ENCODE data around the gene PCDHGA5.
"Not testable (repeated sequence)": the region's sequence is repeated elsewhere in the genome, so short reads cannot be mapped to it uniquely, and the experiment has no call there.

The PCDHGA5 gene

DNA sequence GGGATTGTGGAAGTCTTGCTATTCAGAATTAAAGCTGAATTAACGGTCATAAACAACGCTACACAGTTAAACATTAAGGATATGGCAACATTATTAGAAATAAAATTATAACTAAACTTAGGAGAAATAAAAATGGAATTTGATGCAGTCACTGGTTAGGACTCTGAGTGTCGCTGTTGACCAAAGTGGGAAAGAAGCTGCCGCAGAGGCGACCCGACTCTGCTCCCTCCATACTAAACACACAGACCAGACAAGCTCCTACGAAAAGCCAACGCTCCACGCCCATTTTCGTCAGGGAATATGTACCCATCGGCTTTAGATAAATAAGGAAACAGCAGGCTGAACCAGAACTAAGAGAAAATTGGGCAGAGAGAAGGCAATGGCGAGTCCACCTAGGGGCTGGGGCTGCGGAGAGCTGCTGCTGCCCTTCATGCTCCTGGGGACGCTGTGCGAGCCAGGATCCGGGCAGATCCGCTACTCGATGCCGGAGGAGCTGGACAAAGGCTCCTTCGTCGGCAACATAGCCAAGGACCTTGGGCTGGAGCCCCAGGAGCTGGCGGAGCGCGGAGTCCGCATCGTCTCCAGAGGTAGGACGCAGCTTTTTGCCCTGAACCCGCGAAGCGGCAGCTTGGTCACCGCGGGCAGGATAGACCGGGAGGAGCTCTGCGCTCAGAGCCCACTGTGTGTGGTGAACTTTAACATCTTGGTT, at the start of gene PCDHGA5:
Gene PCDHGA5 (plus strand): TSS at position 211 of the 709 bp plus-strand sequence. CDS start 169 bp downstream, at position 380.
- no peak for DNase-seq

DNA sequence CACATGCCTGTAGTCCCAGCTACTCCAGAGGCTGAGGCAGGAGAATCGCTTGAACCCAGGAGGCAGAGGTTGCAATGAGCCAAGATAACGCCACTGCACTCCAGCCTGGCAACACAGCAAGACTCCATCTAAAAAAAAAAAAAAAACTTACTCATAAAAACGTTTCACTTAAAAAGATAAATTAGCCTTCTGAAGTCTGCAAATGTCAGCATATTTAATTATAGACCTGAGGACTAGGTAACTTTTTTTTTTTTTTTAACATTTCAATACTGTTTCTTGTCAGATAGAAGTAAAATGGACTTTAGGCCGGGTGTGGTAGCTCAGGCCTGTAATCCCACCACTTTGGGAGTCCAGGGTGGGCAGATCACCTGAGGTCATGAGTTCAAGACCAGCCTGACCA, 47.0 kb upstream of the PCDHGA5 start:
- not testable (repeated sequence) for DNase-seq

DNA sequence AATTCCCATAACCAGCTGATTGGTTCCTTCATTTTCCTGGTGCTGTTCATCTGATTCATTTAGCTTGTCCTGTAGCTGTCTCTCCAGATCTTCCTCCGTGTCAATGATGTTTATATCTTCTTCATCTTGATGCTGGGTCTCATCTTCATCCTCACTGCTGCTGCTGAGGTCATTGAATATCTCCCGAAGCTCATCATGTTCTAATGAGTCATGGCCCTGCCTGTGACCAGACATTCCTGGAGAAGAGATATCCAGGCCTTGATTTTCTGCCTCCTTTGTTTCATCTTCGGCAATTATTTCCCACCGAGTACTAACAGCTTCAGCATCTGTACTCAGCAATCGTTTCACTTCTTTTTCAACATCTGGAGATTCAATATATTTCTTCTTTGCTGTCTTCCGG, 44.8 kb upstream of the PCDHGA5 start:
- DNase-seq: no peak

DNA sequence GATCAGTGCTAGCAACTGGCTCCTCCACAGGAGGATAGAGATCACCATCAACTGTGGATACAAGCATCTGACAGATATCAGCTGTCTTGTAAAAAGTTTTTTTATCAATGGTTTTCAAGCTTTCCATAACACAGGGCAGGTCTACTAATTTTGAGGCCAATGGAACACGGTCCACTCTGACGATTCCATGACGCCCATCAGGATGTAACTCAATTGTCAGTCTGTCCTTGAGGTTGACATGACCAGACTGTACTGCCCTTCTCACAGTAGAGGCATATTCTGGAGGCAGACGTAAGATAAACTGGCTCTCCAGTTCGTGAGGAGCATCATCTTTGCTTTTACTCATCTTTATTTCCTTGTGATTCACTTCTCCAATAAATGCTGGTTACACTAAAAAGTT, 44.3 kb upstream of the PCDHGA5 start:
- no peak for DNase-seq

DNA sequence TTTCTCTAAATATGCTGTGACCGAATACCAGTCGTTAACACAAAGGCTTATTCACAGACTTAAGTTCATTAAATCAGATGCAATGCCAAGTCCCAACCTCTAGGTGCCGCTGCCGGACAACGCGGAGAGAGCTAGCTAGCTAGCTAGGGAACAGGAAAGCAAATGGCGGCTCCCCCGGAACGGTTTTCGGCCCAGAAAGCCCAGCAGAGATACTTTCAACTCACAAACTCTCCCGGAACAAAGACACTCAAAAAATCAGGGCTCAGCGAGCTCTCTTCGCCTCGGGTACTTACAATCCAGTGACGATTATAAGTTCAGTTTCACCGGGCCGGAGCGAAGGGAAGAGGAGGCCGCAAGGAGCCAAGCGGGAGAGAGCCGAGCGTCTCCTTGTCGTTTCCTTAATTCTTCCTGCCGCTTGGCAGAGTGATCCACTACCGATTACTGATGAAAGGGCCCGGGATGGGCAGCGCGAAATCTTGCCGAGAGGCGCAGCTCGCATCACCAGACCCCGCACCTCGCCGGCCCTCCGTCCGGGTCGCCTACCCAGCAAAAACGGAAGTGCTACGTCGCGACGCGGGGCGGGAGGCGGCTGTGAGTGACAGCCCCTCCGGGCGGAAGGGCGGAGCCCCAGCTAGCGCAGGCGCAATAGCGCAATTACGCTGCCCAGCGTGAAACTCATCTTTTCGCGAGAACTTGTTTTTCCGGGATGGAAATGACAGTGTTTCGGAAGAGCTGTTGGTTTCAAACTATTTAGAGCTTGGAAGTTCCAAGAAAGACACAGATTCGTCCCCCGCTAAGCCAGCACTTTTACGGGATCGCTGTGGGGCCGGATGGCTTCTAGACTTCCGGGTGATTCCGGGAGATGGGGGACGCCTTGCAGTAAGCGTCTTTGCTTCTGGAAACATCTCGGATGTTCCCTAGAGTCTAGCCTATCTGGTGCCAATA, 43.5 kb upstream of the PCDHGA5 start, which contains the start of gene TAF7:
Gene TAF7 (minus strand): TSS at position 560 of the 945 bp plus-strand sequence. CDS start 740 bp downstream, outside the sequence.
- peak; percentile 85 for DNase-seq

DNA sequence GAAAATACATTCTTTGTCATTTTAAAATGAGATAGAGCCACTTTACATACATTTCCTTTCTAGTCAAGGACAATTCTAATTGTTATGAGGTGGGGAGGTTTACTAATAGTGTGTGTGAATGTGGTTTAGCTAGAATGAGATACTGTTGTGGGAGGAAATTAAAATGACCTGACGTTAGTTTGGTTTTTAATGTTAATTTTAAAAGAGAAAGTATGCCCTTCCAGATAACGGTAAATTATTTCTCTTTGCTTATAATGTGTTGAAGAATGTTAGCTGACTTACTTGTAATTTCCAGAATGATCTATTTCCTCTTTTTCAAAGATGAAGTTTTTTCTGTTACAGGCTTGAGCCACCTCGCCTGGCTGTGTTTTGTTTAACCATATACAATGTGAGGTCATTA, 41.7 kb upstream of the PCDHGA5 start:
- no peak for DNase-seq

DNA sequence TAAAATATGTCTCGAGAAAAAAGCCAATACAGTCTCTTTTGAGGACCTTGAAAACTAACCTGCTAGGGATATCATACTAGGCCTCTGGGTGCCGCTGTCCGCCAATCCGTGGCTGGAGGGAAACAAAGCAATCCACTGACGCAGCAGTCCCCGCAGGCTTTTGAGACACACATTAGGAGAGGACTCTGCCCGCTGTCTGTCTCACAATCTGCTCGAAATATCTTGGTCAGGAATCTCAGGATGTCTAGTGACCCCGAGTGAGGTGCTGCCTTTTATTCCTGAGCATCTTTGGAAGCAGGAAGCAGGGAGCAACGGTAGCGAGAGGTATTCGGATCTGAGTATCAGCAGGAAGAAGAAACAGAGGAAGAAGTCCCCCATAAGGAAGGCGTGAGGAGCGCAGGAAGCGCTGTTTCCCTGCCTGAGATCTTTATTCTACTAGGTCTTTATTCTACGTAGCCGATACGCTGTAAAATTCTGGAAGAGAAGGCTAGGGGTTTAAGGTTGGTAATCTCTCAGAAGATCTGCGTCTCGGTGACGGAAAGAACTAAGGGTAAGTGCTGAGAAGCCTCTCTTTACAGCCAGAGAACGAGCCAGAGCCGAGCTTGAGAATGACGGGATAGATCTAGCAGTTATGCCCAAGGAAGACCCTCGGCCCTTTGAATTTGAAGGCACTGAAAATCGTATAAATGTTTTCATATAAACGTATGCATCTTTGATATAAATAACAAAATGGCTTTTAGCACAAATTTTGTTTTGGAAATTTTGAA, 37.7 kb upstream of the PCDHGA5 start:
- peak; percentile 81 for DNase-seq

DNA sequence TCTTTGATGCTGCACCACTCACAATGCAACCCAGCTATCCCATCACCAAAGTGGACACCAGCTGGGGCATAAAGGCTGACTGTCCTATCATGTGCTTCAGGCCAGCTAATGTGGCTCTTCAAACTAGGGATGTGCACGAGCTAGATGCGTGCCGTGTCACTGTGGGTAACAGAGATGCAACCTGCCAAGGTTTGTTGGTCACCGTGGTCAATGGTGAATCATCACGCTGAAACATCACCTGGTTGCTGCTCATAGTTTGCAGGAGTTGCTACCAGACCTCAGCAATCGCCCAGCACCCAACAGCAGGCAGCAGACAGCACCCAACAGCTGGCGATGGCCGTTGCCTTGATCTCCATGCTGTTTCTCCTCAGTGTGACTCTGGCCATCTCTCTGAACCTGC, 35.7 kb upstream of the PCDHGA5 start:
- DNase-seq: no peak

DNA sequence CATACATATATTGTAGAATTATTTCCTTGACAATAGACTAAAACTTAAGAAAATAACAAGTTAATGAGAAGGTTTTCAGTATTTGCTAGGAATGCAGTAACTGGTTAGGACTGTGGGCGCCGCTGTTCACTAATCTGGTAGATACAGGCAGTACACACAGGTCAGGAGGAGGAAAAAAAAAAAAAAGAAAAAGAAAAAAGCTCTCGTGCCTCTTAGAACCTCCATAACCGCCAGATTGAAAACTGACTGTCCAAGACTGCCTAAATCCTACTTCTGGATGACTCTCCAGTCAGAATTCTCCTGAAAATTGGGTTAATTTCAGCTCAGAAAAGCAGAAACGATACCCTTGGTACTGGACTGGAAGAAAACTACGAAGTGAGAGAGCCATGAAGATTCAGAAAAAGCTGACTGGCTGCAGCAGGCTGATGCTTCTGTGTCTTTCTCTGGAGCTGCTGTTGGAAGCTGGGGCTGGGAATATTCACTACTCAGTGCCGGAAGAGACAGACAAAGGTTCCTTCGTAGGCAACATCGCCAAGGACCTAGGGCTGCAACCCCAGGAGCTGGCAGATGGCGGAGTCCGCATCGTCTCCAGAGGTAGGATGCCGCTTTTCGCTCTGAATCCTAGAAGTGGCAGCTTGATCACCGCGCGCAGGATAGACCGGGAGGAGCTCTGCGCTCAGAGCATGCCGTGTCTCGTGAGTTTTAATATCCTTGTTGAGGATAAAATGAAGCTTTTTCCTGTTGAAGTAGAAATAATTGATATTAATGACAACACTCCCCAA, 33.5 kb upstream of the PCDHGA5 start, which contains the start of gene PCDHGA1:
Gene PCDHGA1 (plus strand): TSS at position 216 of the 782 bp plus-strand sequence.
- no peak for DNase-seq

DNA sequence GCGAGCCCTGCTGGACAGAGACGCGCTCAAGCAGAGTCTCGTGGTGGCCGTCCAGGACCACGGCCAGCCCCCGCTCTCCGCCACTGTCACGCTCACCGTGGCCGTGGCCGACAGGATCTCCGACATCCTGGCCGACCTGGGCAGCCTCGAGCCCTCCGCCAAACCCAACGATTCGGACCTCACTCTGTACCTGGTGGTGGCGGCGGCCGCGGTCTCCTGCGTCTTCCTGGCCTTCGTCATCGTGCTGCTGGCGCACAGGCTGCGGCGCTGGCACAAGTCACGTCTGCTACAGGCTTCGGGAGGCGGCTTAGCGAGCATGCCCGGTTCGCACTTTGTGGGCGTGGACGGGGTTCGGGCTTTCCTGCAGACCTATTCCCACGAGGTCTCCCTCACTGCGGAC, 31.4 kb upstream of the PCDHGA5 start:
- DNase-seq: not testable (repeated sequence)

DNA sequence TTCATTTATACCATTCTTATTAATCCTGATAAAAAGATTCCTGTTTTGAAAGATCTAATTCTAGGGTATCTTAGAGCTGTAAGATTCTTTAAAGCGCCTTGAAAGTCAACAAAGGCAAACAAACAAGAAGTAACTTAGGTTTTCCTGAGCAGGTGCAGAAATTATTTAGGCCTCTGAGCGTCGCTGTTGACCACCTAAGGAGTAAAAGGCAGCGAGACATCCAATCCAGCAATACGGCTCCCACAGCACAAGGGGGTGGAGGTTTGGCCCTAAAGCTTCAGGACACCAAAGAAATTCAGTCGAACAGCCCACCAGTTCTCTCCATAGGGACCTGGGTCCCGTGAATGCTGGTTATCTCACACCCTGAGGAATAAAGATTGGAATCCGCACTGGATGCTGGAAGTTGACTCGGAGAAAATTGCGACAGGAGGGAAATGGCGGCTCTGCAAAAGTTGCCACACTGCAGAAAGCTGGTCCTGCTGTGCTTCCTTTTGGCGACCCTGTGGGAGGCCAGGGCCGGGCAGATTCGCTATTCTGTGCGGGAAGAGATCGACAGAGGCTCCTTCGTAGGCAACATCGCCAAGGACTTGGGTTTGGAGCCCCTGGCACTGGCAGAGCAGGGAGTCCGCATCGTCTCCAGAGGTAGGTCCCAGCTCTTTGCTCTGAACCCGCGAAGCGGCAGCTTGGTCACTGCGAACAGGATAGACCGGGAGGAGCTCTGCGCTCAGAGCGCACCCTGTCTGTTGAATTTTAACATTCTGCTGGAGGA, 25.2 kb upstream of the PCDHGA5 start, which contains the start of gene PCDHGA2:
Gene PCDHGA2 (plus strand): TSS at position 223 of the 769 bp plus-strand sequence.
- no peak for DNase-seq

DNA sequence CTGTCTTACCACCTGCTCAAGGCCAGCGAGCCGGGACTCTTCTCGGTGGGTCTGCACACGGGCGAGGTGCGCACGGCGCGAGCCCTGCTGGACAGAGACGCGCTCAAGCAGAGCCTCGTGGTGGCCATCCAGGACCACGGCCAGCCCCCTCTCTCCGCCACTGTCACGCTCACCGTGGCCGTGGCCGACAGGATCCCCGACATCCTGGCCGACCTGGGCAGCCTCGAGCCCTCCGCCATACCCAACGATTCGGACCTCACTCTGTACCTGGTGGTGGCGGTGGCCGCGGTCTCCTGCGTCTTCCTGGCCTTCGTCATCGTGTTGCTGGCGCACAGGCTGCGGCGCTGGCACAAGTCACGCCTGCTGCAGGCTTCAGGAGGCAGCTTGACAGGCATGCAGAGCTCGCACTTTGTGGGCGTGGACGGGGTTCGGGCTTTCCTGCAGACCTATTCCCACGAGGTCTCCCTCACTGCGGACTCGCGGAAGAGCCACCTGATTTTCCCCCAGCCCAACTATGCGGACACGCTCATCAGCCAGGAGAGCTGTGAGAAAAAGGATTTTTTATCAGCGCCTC, 23.1 kb upstream of the PCDHGA5 start:
- not testable (repeated sequence) for DNase-seq

DNA sequence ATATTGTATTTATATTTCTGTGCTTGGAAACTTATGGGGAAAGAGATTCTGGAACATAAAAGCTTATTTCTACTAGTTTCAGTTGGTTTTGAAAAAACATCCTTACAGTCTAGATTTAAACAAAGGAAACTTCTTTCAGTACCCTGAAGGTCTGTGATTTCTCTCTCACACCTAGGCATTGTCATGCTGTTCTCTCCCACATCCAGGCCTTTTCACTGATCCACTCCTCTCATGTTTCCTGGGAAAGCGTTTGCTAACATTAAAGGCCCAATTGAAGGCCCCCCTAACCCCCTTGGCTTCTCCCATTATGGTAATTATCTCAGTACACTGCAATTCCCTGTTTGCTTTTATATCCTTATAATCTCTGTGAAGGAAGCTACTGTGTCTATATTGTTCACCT, 21.2 kb upstream of the PCDHGA5 start:
- DNase-seq: no peak

DNA sequence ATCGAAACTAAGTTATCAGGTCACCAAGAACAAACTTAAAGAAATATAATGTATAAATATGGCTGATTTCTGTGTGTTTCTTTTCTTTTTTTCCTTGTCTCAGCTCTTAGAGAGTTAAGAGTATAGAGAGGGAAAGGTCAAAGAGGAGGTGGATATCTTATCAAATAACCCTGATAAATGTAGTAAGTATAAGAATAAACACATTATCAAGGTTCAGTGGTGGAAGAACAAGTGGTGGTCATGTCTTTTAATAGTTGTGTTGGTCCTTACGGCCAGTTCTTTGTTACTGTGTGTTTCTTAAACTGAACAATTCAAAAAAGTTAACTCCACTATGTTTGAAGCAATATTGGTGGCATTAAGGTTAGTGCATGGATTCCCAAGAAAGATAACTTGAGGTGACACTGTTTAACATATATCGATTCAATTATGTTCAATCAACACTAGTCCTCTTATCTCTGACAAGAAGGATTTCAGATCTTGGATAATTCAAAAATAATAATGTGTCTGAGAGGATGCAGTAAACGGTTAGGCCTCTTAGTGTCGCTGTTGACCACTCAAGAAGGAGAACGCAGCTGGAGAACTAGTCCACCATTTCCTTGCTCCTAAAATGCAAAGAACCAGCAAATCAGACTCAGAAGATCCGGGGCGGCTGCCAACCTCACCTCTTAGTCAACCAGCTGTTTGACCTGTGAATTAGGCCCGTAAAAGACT, 20.6 kb upstream of the PCDHGA5 start, which contains the start of gene PCDHGA3:
Gene PCDHGA3 (plus strand): TSS at position 588 of the 711 bp plus-strand sequence. CDS start 205 bp downstream, outside the sequence.
- DNase-seq: no peak

DNA sequence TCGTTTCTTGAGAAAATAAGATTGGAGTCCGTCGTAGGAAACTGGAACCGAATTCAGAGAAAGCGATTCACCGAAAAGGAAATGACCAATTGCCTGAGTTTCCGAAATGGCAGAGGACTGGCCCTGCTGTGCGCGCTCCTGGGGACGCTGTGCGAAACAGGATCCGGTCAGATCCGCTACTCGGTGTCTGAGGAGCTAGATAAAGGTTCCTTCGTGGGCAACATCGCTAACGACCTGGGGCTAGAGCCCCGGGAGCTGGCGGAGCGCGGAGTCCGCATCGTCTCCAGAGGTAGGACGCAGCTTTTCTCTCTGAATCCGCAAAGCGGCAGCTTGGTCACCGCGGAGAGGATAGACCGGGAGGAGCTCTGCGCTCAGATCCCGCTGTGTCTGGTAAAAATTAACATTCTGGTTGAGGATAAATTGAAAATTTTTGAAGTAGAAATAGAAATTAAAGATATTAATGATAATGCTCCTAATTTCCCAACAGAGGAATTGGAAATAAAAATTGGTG, 20.0 kb upstream of the PCDHGA5 start:
- DNase-seq: no peak

DNA sequence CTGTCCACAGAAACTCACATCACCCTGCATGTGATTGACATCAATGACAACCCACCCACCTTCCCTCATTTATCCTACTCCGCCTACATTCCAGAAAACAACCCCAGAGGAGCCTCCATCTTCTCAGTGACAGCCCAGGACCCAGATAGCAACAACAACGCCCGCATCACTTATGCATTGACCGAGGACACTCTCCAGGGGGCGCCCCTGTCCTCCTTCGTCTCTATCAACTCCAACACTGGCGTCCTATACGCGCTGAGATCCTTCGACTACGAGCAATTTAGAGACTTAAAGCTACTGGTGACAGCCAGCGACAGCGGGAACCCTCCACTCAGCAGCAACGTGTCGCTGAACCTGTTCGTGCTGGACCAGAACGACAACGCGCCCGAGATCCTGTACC, 18.6 kb upstream of the PCDHGA5 start:
- DNase-seq: no peak

DNA sequence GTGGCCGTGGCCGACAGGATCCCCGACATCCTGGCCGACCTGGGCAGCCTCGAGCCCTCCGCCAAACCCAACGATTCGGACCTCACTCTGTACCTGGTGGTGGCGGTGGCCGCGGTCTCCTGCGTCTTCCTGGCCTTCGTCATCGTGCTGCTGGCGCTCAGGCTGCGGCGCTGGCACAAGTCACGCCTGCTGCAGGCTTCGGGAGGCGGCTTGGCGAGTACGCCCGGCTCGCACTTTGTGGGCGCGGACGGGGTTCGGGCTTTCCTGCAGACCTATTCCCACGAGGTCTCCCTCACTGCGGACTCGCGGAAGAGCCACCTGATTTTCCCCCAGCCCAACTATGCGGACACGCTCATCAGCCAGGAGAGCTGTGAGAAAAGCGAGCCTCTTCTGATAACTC, 17.9 kb upstream of the PCDHGA5 start:
- not testable (repeated sequence) for DNase-seq

DNA sequence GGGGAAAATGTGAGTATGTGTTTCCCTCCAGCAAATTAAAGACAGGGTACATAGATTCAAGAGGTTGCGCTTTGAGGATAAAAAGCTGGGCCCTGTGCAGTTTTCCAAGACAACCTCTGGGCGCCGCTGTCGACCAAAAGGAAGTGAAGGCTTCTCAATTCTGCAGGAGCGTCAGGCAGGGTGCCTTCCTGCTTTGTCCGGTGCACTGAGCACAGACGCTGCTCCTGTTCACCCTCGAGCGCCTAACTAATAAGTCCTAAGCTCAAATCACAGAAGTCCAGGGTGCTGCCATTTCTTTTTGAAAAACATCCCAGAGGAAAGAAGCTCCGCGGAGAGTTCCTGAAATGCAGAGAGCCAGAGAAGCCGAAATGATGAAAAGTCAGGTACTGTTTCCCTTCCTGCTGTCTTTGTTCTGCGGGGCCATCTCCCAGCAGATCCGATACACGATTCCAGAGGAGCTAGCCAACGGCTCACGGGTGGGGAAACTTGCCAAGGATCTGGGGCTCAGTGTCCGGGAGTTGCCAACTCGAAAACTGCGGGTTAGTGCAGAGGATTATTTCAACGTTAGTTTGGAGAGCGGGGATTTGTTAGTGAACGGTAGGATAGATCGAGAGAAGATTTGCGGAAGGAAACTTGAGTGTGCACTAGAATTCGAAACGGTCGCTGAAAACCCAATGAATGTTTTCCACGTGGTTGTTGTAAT, 13.9 kb upstream of the PCDHGA5 start, which contains the start of gene PCDHGB1:
Gene PCDHGB1 (plus strand): TSS at position 183 of the 703 bp plus-strand sequence. CDS start 162 bp downstream, at position 345.
- peak; percentile 83 for DNase-seq

DNA sequence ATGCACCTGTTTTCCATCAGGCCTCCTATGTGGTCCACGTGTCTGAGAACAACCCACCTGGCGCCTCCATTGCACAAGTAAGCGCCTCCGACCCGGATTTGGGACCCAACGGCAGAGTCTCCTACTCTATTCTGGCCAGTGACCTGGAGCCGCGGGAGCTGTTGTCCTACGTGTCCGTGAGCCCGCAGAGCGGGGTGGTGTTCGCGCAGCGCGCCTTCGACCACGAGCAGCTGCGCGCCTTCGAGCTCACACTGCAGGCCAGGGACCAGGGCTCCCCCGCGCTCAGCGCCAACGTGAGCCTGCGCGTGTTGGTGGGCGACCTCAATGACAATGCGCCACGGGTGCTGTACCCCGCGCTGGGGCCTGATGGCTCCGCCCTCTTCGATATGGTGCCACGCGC, 12.4 kb upstream of the PCDHGA5 start:
- no peak for DNase-seq

All from NCI-H146 (cell line).